Measurements from ENCODE around the gene ARHGAP45.

The ARHGAP45 gene

GRCh38 chr19:1122972-1123363 lies 56.0 kb downstream of the ARHGAP45 start:
- Histone ChIP-seq H3K9me2 (replicated peaks; ENCODE audit: control insufficient read depth, low read length) (no peaks in the 10 kb centered on the region), H3K4me2 (ENCODE audit: low read length) (no peak overlapping the region), H3F3A (ENCODE audit: control insufficient read depth, insufficient read depth) (no peaks in the 10 kb centered on the region), H3K4me1 (ENCODE audit: control insufficient read depth, low read length) (no peaks in the 10 kb centered on the region), H3K36me3 (ENCODE audit: control insufficient read depth, low read length) (peaks cover 24% of the 10 kb centered on the region), H3K27me3 (ENCODE audit: control insufficient read depth, low read length) (no peaks in the 10 kb centered on the region), H3K9me3 (ENCODE audit: control insufficient read depth, insufficient read depth, low read length) (no peaks in the 10 kb centered on the region), H3K4me3 (ENCODE audit: low read length) (no peak overlapping the region), H3K79me2 (ENCODE audit: control insufficient read depth, low read length) (no peaks in the 10 kb centered on the region), H3K27ac (ENCODE audit: low read depth, low read length) (no peak overlapping the region), H4K20me1 (ENCODE audit: control insufficient read depth, insufficient read depth, low read depth, low read length) (no peaks in the 10 kb centered on the region)
- no peak for TF ChIP-seq EZH2phosphoT487 (IDR thresholded peaks at IDR 0.05; ENCODE audit: borderline replicate concordance, low read length)
- TF ChIP-seq, protein P1, sequence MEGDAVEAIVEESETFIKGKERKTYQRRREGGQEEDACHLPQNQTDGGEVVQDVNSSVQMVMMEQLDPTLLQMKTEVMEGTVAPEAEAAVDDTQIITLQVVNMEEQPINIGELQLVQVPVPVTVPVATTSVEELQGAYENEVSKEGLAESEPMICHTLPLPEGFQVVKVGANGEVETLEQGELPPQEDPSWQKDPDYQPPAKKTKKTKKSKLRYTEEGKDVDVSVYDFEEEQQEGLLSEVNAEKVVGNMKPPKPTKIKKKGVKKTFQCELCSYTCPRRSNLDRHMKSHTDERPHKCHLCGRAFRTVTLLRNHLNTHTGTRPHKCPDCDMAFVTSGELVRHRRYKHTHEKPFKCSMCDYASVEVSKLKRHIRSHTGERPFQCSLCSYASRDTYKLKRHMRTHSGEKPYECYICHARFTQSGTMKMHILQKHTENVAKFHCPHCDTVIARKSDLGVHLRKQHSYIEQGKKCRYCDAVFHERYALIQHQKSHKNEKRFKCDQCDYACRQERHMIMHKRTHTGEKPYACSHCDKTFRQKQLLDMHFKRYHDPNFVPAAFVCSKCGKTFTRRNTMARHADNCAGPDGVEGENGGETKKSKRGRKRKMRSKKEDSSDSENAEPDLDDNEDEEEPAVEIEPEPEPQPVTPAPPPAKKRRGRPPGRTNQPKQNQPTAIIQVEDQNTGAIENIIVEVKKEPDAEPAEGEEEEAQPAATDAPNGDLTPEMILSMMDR (IDR thresholded peaks at IDR 0.05; ENCODE audit: low read depth, low read length, poor library complexity, severe bottlenecking), result no peak

GRCh38 chr19:1123381-1123780 lies 56.4 kb downstream of the ARHGAP45 start:
- Histone ChIP-seq H3K9me2 (replicated peaks; ENCODE audit: control insufficient read depth, low read length) (no peaks in the 10 kb centered on the region), H3K27me3 (ENCODE audit: control insufficient read depth, low read length) (no peaks in the 10 kb centered on the region), H3K4me1 (ENCODE audit: control insufficient read depth, low read length) (no peaks in the 10 kb centered on the region), H3K27ac (ENCODE audit: low read depth, low read length) (no peak overlapping the region), H3K9me3 (ENCODE audit: control insufficient read depth, insufficient read depth, low read length) (no peaks in the 10 kb centered on the region), H3K36me3 (ENCODE audit: control insufficient read depth, low read length) (peaks cover 24% of the 10 kb centered on the region), H4K20me1 (ENCODE audit: control insufficient read depth, insufficient read depth, low read depth, low read length) (no peaks in the 10 kb centered on the region), H3K4me3 (ENCODE audit: low read length) (no peak overlapping the region), H3F3A (ENCODE audit: control insufficient read depth, insufficient read depth) (no peaks in the 10 kb centered on the region), H3K4me2 (ENCODE audit: low read length) (no peak overlapping the region), H3K79me2 (ENCODE audit: control insufficient read depth, low read length) (no peaks in the 10 kb centered on the region)
- TF ChIP-seq, protein P1 (IDR thresholded peaks at IDR 0.05; ENCODE audit: low read depth, low read length, poor library complexity, severe bottlenecking), result no peak

DNA sequence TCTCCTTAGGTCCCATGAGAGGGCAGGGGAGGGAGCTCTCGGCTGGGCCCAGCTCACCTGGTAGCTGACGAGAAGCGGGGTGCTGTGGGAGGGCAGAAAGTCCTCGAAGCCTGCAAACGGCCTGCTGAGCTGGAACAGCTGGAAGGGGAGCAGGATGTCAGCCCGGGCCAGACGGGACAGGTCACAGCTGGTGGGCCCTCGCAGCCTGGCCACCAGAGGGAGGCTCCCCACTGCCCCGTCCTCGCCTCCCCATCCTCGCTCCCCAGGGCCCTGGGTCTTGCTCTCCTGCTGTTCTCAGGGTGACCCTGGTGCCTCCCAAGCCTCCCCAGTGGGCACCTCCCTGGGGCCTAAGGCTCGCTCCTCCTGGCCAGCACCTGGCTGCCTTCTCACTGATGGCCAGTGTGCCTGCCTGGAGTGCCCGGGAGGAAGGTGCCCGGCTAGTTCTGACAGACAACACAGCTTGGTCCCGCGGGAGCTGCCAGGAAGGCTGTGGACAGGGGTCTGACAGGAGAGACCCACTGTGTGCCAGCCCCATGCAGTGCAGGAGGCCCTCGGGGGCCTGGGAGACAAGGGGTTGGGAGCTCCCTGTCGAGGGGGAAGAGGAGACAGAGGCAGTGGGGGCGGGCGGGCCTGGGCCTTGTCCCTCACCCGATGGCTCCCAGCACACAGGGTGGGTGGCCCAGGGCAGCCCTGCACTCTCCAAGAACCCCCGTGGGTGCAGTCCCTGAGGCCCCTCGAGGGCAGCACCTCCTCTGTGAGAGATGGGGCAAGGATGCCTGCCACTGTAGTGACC lies 57.1 kb downstream of the ARHGAP45 start:
- Histone ChIP-seq H4K20me1 (ENCODE audit: control insufficient read depth, insufficient read depth, low read depth, low read length) (no peaks in the 10 kb centered on the region; the same call in 1 of the 2 replicates), H3F3A (ENCODE audit: control insufficient read depth, insufficient read depth) (no peaks in the 10 kb centered on the region), H3K9me2 (replicated peaks; ENCODE audit: control insufficient read depth, low read length) (no peaks in the 10 kb centered on the region), H3K4me3 (ENCODE audit: low read length) (no peak overlapping the region), H3K79me2 (ENCODE audit: control insufficient read depth, low read length) (no peaks in the 10 kb centered on the region), H3K27me3 (ENCODE audit: control insufficient read depth, low read length) (no peaks in the 10 kb centered on the region), H3K9me3 (ENCODE audit: control insufficient read depth, insufficient read depth, low read length) (no peaks in the 10 kb centered on the region), H3K27ac (ENCODE audit: low read depth, low read length) (no peak overlapping the region), H3K4me2 (ENCODE audit: low read length) (no peak overlapping the region), H3K4me1 (ENCODE audit: control insufficient read depth, low read length) (no peaks in the 10 kb centered on the region), H3K36me3 (ENCODE audit: control insufficient read depth, low read length) (peaks cover 24% of the 10 kb centered on the region)
- TF ChIP-seq, protein P1 (IDR thresholded peaks at IDR 0.05; ENCODE audit: low read depth, low read length, poor library complexity, severe bottlenecking), result no peak
- no peak for TF ChIP-seq EZH2phosphoT487 (IDR thresholded peaks at IDR 0.05; ENCODE audit: borderline replicate concordance, low read length)

Data from DOHH2 (cell line).